H9 (cell line): ENCODE measurements around the gene GDNF. TPM values are rescaled to one million over a fixed set of nuclear protein-coding genes. Genes with fewer than 3 reads are reported as not detected.

ENCODE experiments used
- DNase-seq: peaks from one replicate; pipeline ENCODE4 v3.0.0-alpha.2; 2017
- H2AFZ ChIP-seq: one replicate; pipeline ENCODE4 v1.6.1; 2013; ENCODE audit warnings: mild to moderate bottlenecking, low read length, control low read depth, moderate library complexity
- H2AK5ac ChIP-seq: 2 replicates; pipeline ENCODE4 v1.6.1; 2013; ENCODE audit warnings: low read length, control low read depth, mixed read lengths; ENCODE audit not compliant: insufficient read length
- H2BK120ac ChIP-seq: one replicate; pipeline ENCODE4 v1.6.1; 2013; ENCODE audit warnings: low read depth, mild to moderate bottlenecking, low read length, control low read depth, inconsistent platforms; ENCODE audit not compliant: poor library complexity, severe bottlenecking
- H2BK12ac ChIP-seq: 2 replicates; pipeline ENCODE4 v1.6.1; 2013; ENCODE audit warnings: low read length, control low read depth, mixed read lengths, low read depth; ENCODE audit not compliant: insufficient read length
- H2BK15ac ChIP-seq: 2 replicates; pipeline ENCODE4 v1.6.1; 2013; ENCODE audit warnings: low read depth, low read length, control low read depth
- H2BK20ac ChIP-seq: one replicate; pipeline ENCODE4 v1.6.1; 2013; ENCODE audit warnings: low read depth, mild to moderate bottlenecking, low read length, control low read depth, inconsistent platforms; ENCODE audit not compliant: poor library complexity, severe bottlenecking
- H2BK5ac ChIP-seq: 2 replicates; pipeline ENCODE4 v1.6.1; 2013; ENCODE audit warnings: low read length, control low read depth, mixed read lengths; ENCODE audit not compliant: insufficient read length
- H3K14ac ChIP-seq: 2 replicates; pipeline ENCODE4 v1.6.1; 2013; ENCODE audit warnings: low read length, control low read depth; ENCODE audit not compliant: insufficient read depth
- H3K18ac ChIP-seq: 2 replicates; pipeline ENCODE4 v1.6.1; 2013; ENCODE audit warnings: low read depth, mild to moderate bottlenecking, mixed read lengths, low read length, control low read depth; ENCODE audit not compliant: insufficient read length
- H3K23ac ChIP-seq: 2 replicates; pipeline ENCODE4 v1.6.1; 2013; ENCODE audit warnings: low read length, control low read depth, mixed read lengths, low read depth; ENCODE audit not compliant: insufficient read length
- H3K23me2 ChIP-seq: 2 replicates; pipeline ENCODE4 v1.6.1; 2013; ENCODE audit warnings: low read depth, mild to moderate bottlenecking, mixed read lengths, low read length, control low read depth; ENCODE audit not compliant: insufficient read length, poor library complexity, severe bottlenecking
- H3K27ac ChIP-seq: 2 replicates; pipeline ENCODE4 v1.5.1; 2013; ENCODE audit warnings: low read length, control low read depth, mixed read lengths, low read depth; ENCODE audit not compliant: insufficient read length
- H3K27me3 ChIP-seq: 2 replicates; pipeline ENCODE4 v1.6.1; 2013; ENCODE audit warnings: low read length, control low read depth, inconsistent platforms; ENCODE audit not compliant: insufficient read depth
- H3K4ac ChIP-seq: 2 replicates; pipeline ENCODE4 v1.6.1; 2013; ENCODE audit warnings: low read depth, mild to moderate bottlenecking, control low read depth, inconsistent platforms, low read length, moderate library complexity
- H3K4me1 ChIP-seq: 2 replicates; pipeline ENCODE4 v1.6.1; 2013; ENCODE audit warnings: low read length, control low read depth, inconsistent platforms; ENCODE audit not compliant: insufficient read depth
- H3K4me2 ChIP-seq: 2 replicates; pipeline ENCODE4 v1.6.1; 2013; ENCODE audit warnings: low read length, control low read depth, mixed read lengths; ENCODE audit not compliant: insufficient read length, insufficient read depth
- H3K56ac ChIP-seq: 2 replicates; pipeline ENCODE4 v1.6.1; 2013; ENCODE audit warnings: low read depth, mild to moderate bottlenecking, mixed read lengths, low read length, control low read depth; ENCODE audit not compliant: insufficient read length
- H3K79me1 ChIP-seq: 2 replicates; pipeline ENCODE4 v1.6.1; 2013; ENCODE audit warnings: low read depth, mild to moderate bottlenecking, moderate library complexity, low read length, control low read depth, inconsistent platforms; ENCODE audit not compliant: insufficient read depth, poor library complexity, severe bottlenecking
- H3K79me2 ChIP-seq: 2 replicates; pipeline ENCODE4 v1.6.1; 2013; ENCODE audit warnings: low read length, control low read depth, inconsistent platforms; ENCODE audit not compliant: insufficient read depth
- H3K9ac ChIP-seq: 2 replicates; pipeline ENCODE4 v1.6.1; 2013; ENCODE audit warnings: low read length, control low read depth, mixed read lengths; ENCODE audit not compliant: insufficient read length; ENCODE audit errors: extremely low read depth
- H3K9me3 ChIP-seq: one replicate; pipeline ENCODE4 v1.6.1; 2013; ENCODE audit warnings: low read depth, low read length, inconsistent platforms; ENCODE audit not compliant: control insufficient read depth
- H3T11ph ChIP-seq: one replicate; pipeline ENCODE4 v1.6.1; 2013; ENCODE audit warnings: mild to moderate bottlenecking, low read length, control low read depth, inconsistent platforms
- H4K20me1 ChIP-seq: one replicate; pipeline ENCODE4 v1.6.1; 2013; ENCODE audit not compliant: control insufficient read depth, insufficient read length, insufficient read depth
- H4K5ac ChIP-seq: 2 replicates; pipeline ENCODE4 v1.6.1; 2013; ENCODE audit warnings: low read depth, mild to moderate bottlenecking, mixed read lengths, low read length, control low read depth; ENCODE audit not compliant: insufficient read length
- H4K8ac ChIP-seq: replicated peaks from 2 replicates; pipeline ENCODE4 v1.6.1; 2013; ENCODE audit warnings: low read length, control low read depth, mixed read lengths, low read depth; ENCODE audit not compliant: insufficient read length
- H4K91ac ChIP-seq: 2 replicates; pipeline ENCODE4 v1.6.1; 2013; ENCODE audit warnings: low read depth, mild to moderate bottlenecking, moderate library complexity, mixed read lengths, low read length, control low read depth; ENCODE audit not compliant: insufficient read length
- H3K27ac Mint-ChIP-seq, 3 experiments: 2 replicates in 2 of 3; 3 replicates in 1 of 3; pipeline ENCODE4 v1.8.0; 2020 to 2021; ENCODE audit warnings: mixed read lengths in 3 of 3, mild to moderate bottlenecking in 1 of 3, moderate library complexity in 1 of 3
- H3K27me3 Mint-ChIP-seq: 2 replicates; pipeline ENCODE4 v1.8.0; 2021; ENCODE audit warnings: low read depth, mild to moderate bottlenecking, moderate library complexity, mixed read lengths
- H3K36me3 Mint-ChIP-seq, 3 experiments: 2 replicates in 2 of 3; 3 replicates in 1 of 3; pipeline ENCODE4 v1.8.0; 2020 to 2021; ENCODE audit warnings: low read depth in 3 of 3, mixed read lengths in 3 of 3; ENCODE audit not compliant: insufficient read depth in 1 of 3
- H3K4me1 Mint-ChIP-seq, 2 experiments: 2 replicates each; pipeline ENCODE4 v1.8.0; 2020; ENCODE audit warnings: mixed read lengths in 2 of 2
- H3K4me3 Mint-ChIP-seq, 2 experiments: 2 replicates in 1 of 2; 3 replicates in 1 of 2; pipeline ENCODE4 v1.8.0; 2020 to 2021; ENCODE audit warnings: mild to moderate bottlenecking in 2 of 2, mixed read lengths in 2 of 2, moderate library complexity in 1 of 2
- H3K9me3 Mint-ChIP-seq, 2 experiments: 2 replicates in 1 of 2; 3 replicates in 1 of 2; pipeline ENCODE4 v1.8.0; 2020; ENCODE audit warnings: mild to moderate bottlenecking in 2 of 2, mixed read lengths in 2 of 2, moderate library complexity in 1 of 2
- WGBS: extraction: QIAGEN DNeasy Blood & Tissue Kit; methylation state at CpG from one replicate; pipeline ENCODE4 v1.1.7; 2013; ENCODE audit warnings: missing lambda C conversion rate, low lambda C conversion rate, mixed read lengths; ENCODE audit not compliant: insufficient read length; ENCODE audit errors: extremely low coverage; 5-methylcytosine and 5-hydroxymethylcytosine counted together
- total RNA-seq: library from RNA; stranded (reverse); gene quantifications from 2 replicates; pipeline ENCODE4 v1.2.1, GENCODE V29; 2021
- TF ChIP-seq, protein P1 (sequence below): fragments of 200-600 bp; sonication (generic); conservative IDR thresholded peaks from 3 replicates; pipeline ENCODE4 v1.8.0; 2021; ENCODE audit warnings: antibody characterized with exemption, mild to moderate bottlenecking

The GDNF gene
- total RNA-seq, 1 experiment from 2014 or later: not detected

DNA sequence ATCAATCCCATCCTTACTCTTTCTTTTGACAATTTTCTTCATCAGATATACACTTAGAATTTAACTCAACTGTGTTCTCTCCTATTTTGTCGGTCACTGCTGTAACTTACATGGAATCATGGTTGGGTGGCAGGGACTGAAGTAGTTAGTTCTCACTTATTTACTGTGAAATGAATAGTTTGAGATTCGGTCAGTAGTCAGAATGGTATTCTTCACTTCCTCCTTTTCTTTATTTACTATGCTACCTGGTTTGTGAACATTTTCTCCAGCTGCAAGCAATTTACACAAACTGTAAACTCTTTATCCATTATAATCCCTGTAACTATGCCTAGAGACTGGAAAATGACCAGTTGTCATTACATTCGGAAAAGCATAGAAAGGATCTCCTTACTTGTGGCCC lies 41.5 kb upstream of the GDNF start:
- H4K5ac ChIP-seq: no peak overlapping the region
- no peaks in the 10 kb centered on the region for H3K4me1 ChIP-seq
- TF ChIP-seq, protein P1, sequence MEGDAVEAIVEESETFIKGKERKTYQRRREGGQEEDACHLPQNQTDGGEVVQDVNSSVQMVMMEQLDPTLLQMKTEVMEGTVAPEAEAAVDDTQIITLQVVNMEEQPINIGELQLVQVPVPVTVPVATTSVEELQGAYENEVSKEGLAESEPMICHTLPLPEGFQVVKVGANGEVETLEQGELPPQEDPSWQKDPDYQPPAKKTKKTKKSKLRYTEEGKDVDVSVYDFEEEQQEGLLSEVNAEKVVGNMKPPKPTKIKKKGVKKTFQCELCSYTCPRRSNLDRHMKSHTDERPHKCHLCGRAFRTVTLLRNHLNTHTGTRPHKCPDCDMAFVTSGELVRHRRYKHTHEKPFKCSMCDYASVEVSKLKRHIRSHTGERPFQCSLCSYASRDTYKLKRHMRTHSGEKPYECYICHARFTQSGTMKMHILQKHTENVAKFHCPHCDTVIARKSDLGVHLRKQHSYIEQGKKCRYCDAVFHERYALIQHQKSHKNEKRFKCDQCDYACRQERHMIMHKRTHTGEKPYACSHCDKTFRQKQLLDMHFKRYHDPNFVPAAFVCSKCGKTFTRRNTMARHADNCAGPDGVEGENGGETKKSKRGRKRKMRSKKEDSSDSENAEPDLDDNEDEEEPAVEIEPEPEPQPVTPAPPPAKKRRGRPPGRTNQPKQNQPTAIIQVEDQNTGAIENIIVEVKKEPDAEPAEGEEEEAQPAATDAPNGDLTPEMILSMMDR: no peak
- no peaks in the 10 kb centered on the region for H3K9me3 ChIP-seq
- H3K79me2 ChIP-seq: no peaks in the 10 kb centered on the region
- H3K4ac ChIP-seq: no peak overlapping the region
- no peak overlapping the region for H3T11ph ChIP-seq
- Mint-ChIP-seq H3K4me1 (peaks cover 0 to 4% of the 10 kb centered on the region in 2 experiments; a peak in 2 of 4 replicates), H3K27me3 (peaks cover 5% of the 10 kb centered on the region; the same call in 1 of the 2 replicates), H3K27ac (no peak overlapping the region), H3K36me3 (no peaks in the 10 kb centered on the region), H3K9me3 (peaks cover 0 to 6% of the 10 kb centered on the region in 2 experiments; a peak in 1 of 5 replicates), H3K4me3 (no peak overlapping the region)
- WGBS: no CpG with 5 or more reads among the region's 3 CpGs
- no peak overlapping the region for H3K9ac ChIP-seq
- no peak for DNase-seq
- H3K14ac ChIP-seq: no peak overlapping the region
- no peak overlapping the region for H2BK15ac ChIP-seq
- no peak overlapping the region for H2AK5ac ChIP-seq
- no peaks in the 10 kb centered on the region for H3K23me2 ChIP-seq
- H2BK12ac ChIP-seq: no peak overlapping the region
- H3K27ac ChIP-seq: no peak overlapping the region
- no peak overlapping the region for H4K8ac ChIP-seq
- no peak overlapping the region for H2BK5ac ChIP-seq
- no peaks in the 10 kb centered on the region; the same call in 1 of the 2 replicates for H3K27me3 ChIP-seq
- no peak overlapping the region for H4K91ac ChIP-seq
- no peak overlapping the region for H2BK20ac ChIP-seq
- no peak overlapping the region for H2BK120ac ChIP-seq
- no peak overlapping the region for H3K4me2 ChIP-seq
- no peak overlapping the region for H3K23ac ChIP-seq
- no peak overlapping the region for H2AFZ ChIP-seq
- no peaks in the 10 kb centered on the region for H3K79me1 ChIP-seq
- H3K56ac ChIP-seq: no peak overlapping the region
- H4K20me1 ChIP-seq: no peaks in the 10 kb centered on the region
- no peak overlapping the region for H3K18ac ChIP-seq
